Measurements from ENCODE around the gene KCNV2. TPM values are rescaled to one million over a fixed set of nuclear protein-coding genes. Genes with fewer than 3 reads are reported as not detected.

The KCNV2 gene
- total and polyA plus RNA-seq, 2 of the 13 experiments (the other 11 are each of a cell fraction or from before 2014, with no cell fraction given), result not detected

GRCh38 chr9:2730971-2731370 is 13.7 kb downstream of the KCNV2 start:
- POLR2A ChIA-PET, result no interaction called here
- intact Hi-C loops (cut with micrococcal nuclease; ENCODE audit: unreplicated experiment), result no loop called here
- ATAC-seq, result no peak
- H3K27ac ChIP-seq (ENCODE audit: extremely low read length, insufficient read depth, low read length), result no peak overlapping the region
- H3K36me3 ChIP-seq (replicated peaks in 1 of 2; ENCODE audit: control insufficient read depth in 1 of 2, insufficient read depth in 2 of 2, low read length in 2 of 2), result no peaks in the 10 kb centered on the region; a peak in 2 of 5 replicates
- no TSS peak for BruUV-seq (replicated peaks)
- 94% methylated on average over 1 of the region's 1 CpG for WGBS (ENCODE audit: low lambda C conversion rate)
- no peak for FAIRE-seq
- TF ChIP-seq EZH2 (conservative IDR thresholded peaks at IDR 0.05; ENCODE audit: low read depth, low read length) (no peak), SAFB2 (CRISPR knock-in tag; IDR thresholded peaks at IDR 0.05; ENCODE audit: borderline replicate concordance, low read depth) (no peak), KLF11 (CRISPR knock-in tag; IDR thresholded peaks at IDR 0.05) (no peak), ZNF207 (IDR thresholded peaks at IDR 0.05; ENCODE audit: borderline replicate concordance) (no peak), GABPA (IDR thresholded peaks at IDR 0.05; ENCODE audit: low read depth, low read length) (no peak), GABPA (CRISPR knock-in tag; IDR thresholded peaks at IDR 0.05; ENCODE audit: low read depth) (no peak), ZNF670 (CRISPR knock-in tag; IDR thresholded peaks at IDR 0.05; ENCODE audit: borderline replicate concordance) (no peak)
- H3K4me2 ChIP-seq (ENCODE audit: low read depth, low read length), result no peak overlapping the region
- no peaks in the 10 kb centered on the region for H4K20me1 ChIP-seq (ENCODE audit: insufficient read depth, low read length)
- no peak for DNase-seq (ENCODE audit: low spot score)
- H3K9ac ChIP-seq (ENCODE audit: insufficient read depth, low read depth, low read length), result no peak overlapping the region
- no peak overlapping the region for H2AFZ ChIP-seq (ENCODE audit: low read length)
- H3K27me3 ChIP-seq (ENCODE audit: control insufficient read depth in 1 of 2, insufficient read depth in 2 of 2, low read length in 2 of 2), result no peaks in the 10 kb centered on the region
- no peaks in the 10 kb centered on the region for H3K79me2 ChIP-seq (ENCODE audit: insufficient read depth, low read length)
- in situ Hi-C loops (cut with HindIII; ENCODE audit: extremely low pct_ligation_motif_present, low pct_unique_long_range_greater_than_20kb), result no loop called here
- H3K4me3 ChIP-seq (replicated peaks in 1 of 3; ENCODE audit: insufficient read depth in 1 of 3, low read depth in 2 of 3, low read length in 3 of 3), result no peak overlapping the region
- peaks cover 10% of the 10 kb centered on the region for H3K4me1 ChIP-seq (ENCODE audit: insufficient read depth, low read length)
- H3K9me3 ChIP-seq (ENCODE audit: low read length), result no peaks in the 10 kb centered on the region
- CTCF ChIA-PET (ENCODE audit: low intra/inter-chr PET ratio, low total read pairs), result no interaction called here

DNA sequence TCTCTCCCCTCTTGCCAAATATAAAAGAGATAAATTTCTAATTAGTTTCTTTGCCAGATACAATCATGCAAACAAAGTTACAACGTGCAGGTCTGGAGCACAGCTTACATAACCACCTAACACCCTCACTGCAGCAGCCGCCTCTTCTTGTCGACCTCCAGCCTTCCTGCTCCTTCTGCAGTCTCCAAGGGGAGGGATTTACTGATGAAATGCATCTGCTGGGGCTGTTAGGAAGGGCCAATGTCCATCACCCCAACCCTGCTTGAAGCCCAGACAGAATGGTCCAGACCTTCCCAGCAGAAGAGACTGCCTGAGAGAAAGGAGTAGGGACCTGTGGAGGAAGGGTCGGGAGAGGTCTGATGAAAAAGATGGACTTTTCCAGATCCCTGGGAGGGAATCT is 15.2 kb downstream of the KCNV2 start:
- POLR2A ChIA-PET, result no interaction called here
- BruUV-seq (replicated peaks), result no TSS peak
- no peaks in the 10 kb centered on the region for H3K79me2 ChIP-seq (ENCODE audit: insufficient read depth, low read length)
- DNase-seq (ENCODE audit: low spot score) (no peak), FAIRE-seq (no peak), ATAC-seq (no peak)
- no peaks in the 10 kb centered on the region; a peak in 2 of 5 replicates for H3K36me3 ChIP-seq (replicated peaks in 1 of 2; ENCODE audit: control insufficient read depth in 1 of 2, insufficient read depth in 2 of 2, low read length in 2 of 2)
- in situ Hi-C loops (cut with HindIII; ENCODE audit: extremely low pct_ligation_motif_present, low pct_unique_long_range_greater_than_20kb), result no loop called here
- H3K4me2 ChIP-seq (ENCODE audit: low read depth, low read length), result no peak overlapping the region
- H3K4me3 ChIP-seq (replicated peaks in 1 of 3; ENCODE audit: insufficient read depth in 1 of 3, low read depth in 2 of 3, low read length in 3 of 3), result no peak overlapping the region
- CTCF ChIA-PET (ENCODE audit: low intra/inter-chr PET ratio, low total read pairs), result no interaction called here
- 90% methylated on average over 4 of the region's 4 CpGs for WGBS (ENCODE audit: low lambda C conversion rate)
- H3K27me3 ChIP-seq (ENCODE audit: control insufficient read depth in 1 of 2, insufficient read depth in 2 of 2, low read length in 2 of 2), result no peaks in the 10 kb centered on the region
- no peaks in the 10 kb centered on the region for H3K9me3 ChIP-seq (ENCODE audit: low read length)
- intact Hi-C loops (cut with micrococcal nuclease; ENCODE audit: unreplicated experiment), result no loop called here
- H3K4me1 ChIP-seq (ENCODE audit: insufficient read depth, low read length), result peaks cover 10% of the 10 kb centered on the region
- no peak overlapping the region for H2AFZ ChIP-seq (ENCODE audit: low read length)
- H3K9ac ChIP-seq (ENCODE audit: insufficient read depth, low read depth, low read length), result no peak overlapping the region
- H3K27ac ChIP-seq (ENCODE audit: extremely low read length, insufficient read depth, low read length), result no peak overlapping the region
- no peaks in the 10 kb centered on the region for H4K20me1 ChIP-seq (ENCODE audit: insufficient read depth, low read length)
- TF ChIP-seq GATA4 (IDR thresholded peaks at IDR 0.05; ENCODE audit: borderline replicate concordance, low read depth), result no peak
- no peak for TF ChIP-seq PITX1 (CRISPR knock-in tag; IDR thresholded peaks at IDR 0.05)
- TF ChIP-seq SIX4 (CRISPR knock-in tag; IDR thresholded peaks at IDR 0.05), result no peak
- TF ChIP-seq KDM2A (CRISPR knock-in tag; IDR thresholded peaks at IDR 0.05; ENCODE audit: borderline replicate concordance, low read depth), result no peak
- no peak for TF ChIP-seq ZNF33A (CRISPR knock-in tag; IDR thresholded peaks at IDR 0.05; ENCODE audit: borderline replicate concordance)
- TF ChIP-seq, protein P1, sequence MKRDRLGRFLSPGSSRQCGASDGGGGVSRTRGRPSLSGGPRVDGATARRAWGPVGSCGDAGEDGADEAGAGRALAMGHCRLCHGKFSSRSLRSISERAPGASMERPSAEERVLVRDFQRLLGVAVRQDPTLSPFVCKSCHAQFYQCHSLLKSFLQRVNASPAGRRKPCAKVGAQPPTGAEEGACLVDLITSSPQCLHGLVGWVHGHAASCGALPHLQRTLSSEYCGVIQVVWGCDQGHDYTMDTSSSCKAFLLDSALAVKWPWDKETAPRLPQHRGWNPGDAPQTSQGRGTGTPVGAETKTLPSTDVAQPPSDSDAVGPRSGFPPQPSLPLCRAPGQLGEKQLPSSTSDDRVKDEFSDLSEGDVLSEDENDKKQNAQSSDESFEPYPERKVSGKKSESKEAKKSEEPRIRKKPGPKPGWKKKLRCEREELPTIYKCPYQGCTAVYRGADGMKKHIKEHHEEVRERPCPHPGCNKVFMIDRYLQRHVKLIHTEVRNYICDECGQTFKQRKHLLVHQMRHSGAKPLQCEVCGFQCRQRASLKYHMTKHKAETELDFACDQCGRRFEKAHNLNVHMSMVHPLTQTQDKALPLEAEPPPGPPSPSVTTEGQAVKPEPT (CRISPR knock-in tag; IDR thresholded peaks at IDR 0.05; ENCODE audit: low read depth), result no peak
